HepG2 (cell line): ENCODE data around the gene ENO1. TPM values are rescaled to one million over a fixed set of nuclear protein-coding genes. Genes with fewer than 3 reads are reported as not detected.
A peak's percentile ranks its signal among the peaks of the same experiment; 100 is the strongest.

Experiments used
- BCL6 ChIP-seq: IDR thresholded peaks from 2 replicates; pipeline ENCODE4 v1.6.1; 2016; ENCODE audit warnings: missing genetic modification reagents, missing compliant biosample characterization
- FIP1L1 ChIP-seq: fragments of 200-400 bp; formaldehyde crosslinking; IDR thresholded peaks from 2 replicates; pipeline ENCODE4 v1.6.1; 2018; ENCODE audit warnings: low read depth, mild to moderate bottlenecking, low read length, moderate library complexity, borderline replicate concordance; ENCODE audit not compliant: insufficient read depth
- GPBP1L1 ChIP-seq: sonication (generic); formaldehyde crosslinking; IDR thresholded peaks from 2 replicates; pipeline ENCODE4 v1.5.0; 2020; ENCODE audit warnings: mild to moderate bottlenecking, missing genetic modification reagents
- GRHL1 ChIP-seq: sonication (generic); formaldehyde crosslinking; conservative IDR thresholded peaks from 2 replicates; pipeline ENCODE4 v1.8.0; 2022; ENCODE audit warnings: missing genetic modification reagents
- HMG20A ChIP-seq: IDR thresholded peaks from 2 replicates; pipeline ENCODE4 v1.6.1; 2016; ENCODE audit warnings: borderline replicate concordance
- HOXA9 ChIP-seq: sonication (generic); formaldehyde crosslinking; IDR thresholded peaks from 2 replicates; pipeline ENCODE4 v1.8.1; 2022; ENCODE audit warnings: missing genetic modification reagents, mild to moderate bottlenecking, moderate library complexity, borderline replicate concordance
- JARID2 ChIP-seq: sonication (generic); formaldehyde crosslinking; IDR thresholded peaks from 2 replicates; pipeline ENCODE4 v1.8.1; 2023; ENCODE audit warnings: missing genetic modification reagents, inconsistent platforms; ENCODE audit not compliant: insufficient replicate concordance
- KDM1A ChIP-seq: IDR thresholded peaks from 2 replicates; pipeline ENCODE4 v1.6.1; 2016; ENCODE audit warnings: missing compliant biosample characterization
- KDM6A ChIP-seq: IDR thresholded peaks from 2 replicates; pipeline ENCODE4 v1.6.1; 2016; ENCODE audit warnings: low read depth
- KLF6 ChIP-seq: IDR thresholded peaks from 2 replicates; pipeline ENCODE4 v1.8.0; 2016; ENCODE audit warnings: missing biosample characterization, missing genetic modification reagents
- MLX ChIP-seq: IDR thresholded peaks from 2 replicates; pipeline ENCODE4 v1.6.1; 2016
- NFIB ChIP-seq: sonication (generic); formaldehyde crosslinking; IDR thresholded peaks from 2 replicates; pipeline ENCODE4 v1.9.0; 2021; ENCODE audit warnings: missing genetic modification reagents, mild to moderate bottlenecking, borderline replicate concordance
- NKX3-1 ChIP-seq: sonication (generic); formaldehyde crosslinking; IDR thresholded peaks from 2 replicates; pipeline ENCODE4 v1.5.0; 2020; ENCODE audit warnings: missing genetic modification reagents
- PAF1 ChIP-seq: IDR thresholded peaks from 2 replicates; pipeline ENCODE4 v1.6.1; 2016; ENCODE audit warnings: missing genetic modification reagents, missing compliant biosample characterization
- PHF20 ChIP-seq: sonication (generic); formaldehyde crosslinking; IDR thresholded peaks from 2 replicates; pipeline ENCODE4 v1.5.0; 2020; ENCODE audit warnings: mild to moderate bottlenecking, missing genetic modification reagents
- POGZ ChIP-seq: sonication (generic); formaldehyde crosslinking; IDR thresholded peaks from 2 replicates; pipeline ENCODE4 v1.4.0; 2020; ENCODE audit warnings: mild to moderate bottlenecking, missing genetic modification reagents
- RXRA ChIP-seq: sonication (generic); formaldehyde crosslinking; IDR thresholded peaks from 2 replicates; pipeline ENCODE4 v1.5.1; 2020; ENCODE audit warnings: missing genetic modification reagents
- ZNF10 ChIP-seq: sonication (generic); formaldehyde crosslinking; IDR thresholded peaks from 2 replicates; pipeline ENCODE4 v1.4.0; 2020; ENCODE audit warnings: mild to moderate bottlenecking, low read depth, missing genetic modification reagents, borderline replicate concordance
- ZNF598 ChIP-seq: sonication (generic); formaldehyde crosslinking; IDR thresholded peaks from 2 replicates; pipeline ENCODE4 v1.5.1; 2020; ENCODE audit warnings: mild to moderate bottlenecking, missing genetic modification reagents, borderline replicate concordance
- ZNF607 ChIP-seq: sonication (generic); formaldehyde crosslinking; IDR thresholded peaks from 2 replicates; pipeline ENCODE4 v1.5.1; 2020; ENCODE audit warnings: missing genetic modification reagents, mild to moderate bottlenecking, borderline replicate concordance
- ZNF776 ChIP-seq: sonication (generic); formaldehyde crosslinking; IDR thresholded peaks from 2 replicates; pipeline ENCODE4 v1.4.0; 2020; ENCODE audit warnings: mild to moderate bottlenecking, missing genetic modification reagents
- ZNF816 ChIP-seq: sonication (generic); formaldehyde crosslinking; IDR thresholded peaks from 2 replicates; pipeline ENCODE4 v1.8.0; 2022; ENCODE audit warnings: missing genetic modification reagents, mild to moderate bottlenecking, borderline replicate concordance
- polyA plus RNA-seq, 8 experiments: library from polyadenylated mRNA; depleted of rRNA in 3 of 8; stranded (reverse) in 7 of 8; unstranded in 1 of 8; fragments of >200 nt; fragmentation: Illumina TruSeq in 4 of 8; extraction: Trizol in 4 of 8; gene quantifications; 2 replicates each; pipeline versions ENCODE4 v1.2.1 to v1.2.3, GENCODE V29; 2011 to 2016; ENCODE audit warnings: low read depth in 4 of 8, missing spikeins in 1 of 8, mixed read lengths in 1 of 8; ENCODE audit not compliant: insufficient read depth in 1 of 8
- total RNA-seq, 5 experiments: library from RNA; depleted of rRNA; stranded (reverse); fragments of >200 nt; fragmentation: Illumina TruSeq; extraction: Trizol; gene quantifications; 2 replicates each; pipeline ENCODE4 v1.2.3, GENCODE V29; 2016; ENCODE audit warnings: low read depth in 1 of 5
- TF ChIP-seq, protein P1 (sequence below): sonication (generic); formaldehyde crosslinking; IDR thresholded peaks from 2 replicates; pipeline ENCODE4 v1.4.0; 2020; ENCODE audit warnings: missing genetic modification reagents
- TF ChIP-seq, protein P2 (sequence below): sonication (generic); formaldehyde crosslinking; conservative IDR thresholded peaks from 2 replicates; pipeline ENCODE4 v1.4.0; 2020; ENCODE audit warnings: mild to moderate bottlenecking, missing genetic modification reagents, moderate library complexity

ENO1 gene
- total and polyA plus RNA-seq, 2 of the 13 experiments (the other 11 are each of a cell fraction or from before 2014, with no cell fraction given): 1,559 to 3,103 TPM

GRCh38 chr1:8858112-8858668 is 20.3 kb downstream of the ENO1 start (continued):
- TF ChIP-seq MLX (CRISPR knock-in tag) (0 out of 2 replicates have a peak, but pooled peaks have one; percentile 24), ZNF598 (CRISPR knock-in tag) (no peak), BCL6 (CRISPR knock-in tag) (peak; percentile 76; the same call in 1 of the 2 replicates), ZNF776 (CRISPR knock-in tag) (no peak), RXRA (CRISPR knock-in tag) (peak; percentile 61; the same call in 1 of the 2 replicates), HOXA9 (CRISPR knock-in tag) (no peak), FIP1L1 (no peak), NKX3-1 (CRISPR knock-in tag) (no peak), KLF6 (CRISPR knock-in tag) (no peak), NFIB (no peak), KDM1A (CRISPR knock-in tag) (no peak), PAF1 (peak; percentile 84), PHF20 (CRISPR knock-in tag) (no peak), POGZ (CRISPR knock-in tag) (0 out of 2 replicates have a peak, but pooled peaks have one; percentile 42), ZNF607 (no peak), GRHL1 (CRISPR knock-in tag) (no peak), HMG20A (CRISPR knock-in tag) (0 out of 2 replicates have a peak, but pooled peaks have one; percentile 10), ZNF10 (CRISPR knock-in tag) (no peak), GPBP1L1 (CRISPR knock-in tag) (no peak), KDM6A (no peak), ZNF816 (no peak), JARID2 (CRISPR knock-in tag) (peak; percentile 26)
- TF ChIP-seq, protein P1, sequence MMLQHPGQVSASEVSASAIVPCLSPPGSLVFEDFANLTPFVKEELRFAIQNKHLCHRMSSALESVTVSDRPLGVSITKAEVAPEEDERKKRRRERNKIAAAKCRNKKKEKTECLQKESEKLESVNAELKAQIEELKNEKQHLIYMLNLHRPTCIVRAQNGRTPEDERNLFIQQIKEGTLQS: no peak
- TF ChIP-seq, protein P2, sequence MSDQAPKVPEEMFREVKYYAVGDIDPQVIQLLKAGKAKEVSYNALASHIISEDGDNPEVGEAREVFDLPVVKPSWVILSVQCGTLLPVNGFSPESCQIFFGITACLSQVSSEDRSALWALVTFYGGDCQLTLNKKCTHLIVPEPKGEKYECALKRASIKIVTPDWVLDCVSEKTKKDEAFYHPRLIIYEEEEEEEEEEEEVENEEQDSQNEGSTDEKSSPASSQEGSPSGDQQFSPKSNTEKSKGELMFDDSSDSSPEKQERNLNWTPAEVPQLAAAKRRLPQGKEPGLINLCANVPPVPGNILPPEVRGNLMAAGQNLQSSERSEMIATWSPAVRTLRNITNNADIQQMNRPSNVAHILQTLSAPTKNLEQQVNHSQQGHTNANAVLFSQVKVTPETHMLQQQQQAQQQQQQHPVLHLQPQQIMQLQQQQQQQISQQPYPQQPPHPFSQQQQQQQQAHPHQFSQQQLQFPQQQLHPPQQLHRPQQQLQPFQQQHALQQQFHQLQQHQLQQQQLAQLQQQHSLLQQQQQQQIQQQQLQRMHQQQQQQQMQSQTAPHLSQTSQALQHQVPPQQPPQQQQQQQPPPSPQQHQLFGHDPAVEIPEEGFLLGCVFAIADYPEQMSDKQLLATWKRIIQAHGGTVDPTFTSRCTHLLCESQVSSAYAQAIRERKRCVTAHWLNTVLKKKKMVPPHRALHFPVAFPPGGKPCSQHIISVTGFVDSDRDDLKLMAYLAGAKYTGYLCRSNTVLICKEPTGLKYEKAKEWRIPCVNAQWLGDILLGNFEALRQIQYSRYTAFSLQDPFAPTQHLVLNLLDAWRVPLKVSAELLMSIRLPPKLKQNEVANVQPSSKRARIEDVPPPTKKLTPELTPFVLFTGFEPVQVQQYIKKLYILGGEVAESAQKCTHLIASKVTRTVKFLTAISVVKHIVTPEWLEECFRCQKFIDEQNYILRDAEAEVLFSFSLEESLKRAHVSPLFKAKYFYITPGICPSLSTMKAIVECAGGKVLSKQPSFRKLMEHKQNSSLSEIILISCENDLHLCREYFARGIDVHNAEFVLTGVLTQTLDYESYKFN (CRISPR knock-in tag): peak; percentile 60
